Measurements from ENCODE around the gene CACNB2.

DNA sequence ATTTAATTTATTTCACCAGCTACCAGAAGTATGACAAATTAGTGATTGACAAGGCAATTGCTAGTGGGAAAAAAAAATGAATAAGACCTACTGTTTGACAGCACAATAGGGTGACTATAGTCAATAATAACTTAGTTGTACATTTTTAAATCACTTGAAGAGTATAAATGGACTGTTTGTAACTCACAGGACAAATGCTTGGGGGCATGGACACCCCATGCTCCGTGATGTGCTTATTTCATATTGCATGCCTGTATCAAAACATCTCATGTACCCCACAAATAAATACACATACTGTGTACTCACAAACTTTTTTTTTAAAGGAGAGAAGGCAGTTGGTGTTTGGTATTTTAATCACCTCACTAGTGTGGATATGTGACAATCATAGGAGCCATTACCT is 181.1 kb downstream of the CACNB2 start:
- TF ChIP-seq, protein P1, sequence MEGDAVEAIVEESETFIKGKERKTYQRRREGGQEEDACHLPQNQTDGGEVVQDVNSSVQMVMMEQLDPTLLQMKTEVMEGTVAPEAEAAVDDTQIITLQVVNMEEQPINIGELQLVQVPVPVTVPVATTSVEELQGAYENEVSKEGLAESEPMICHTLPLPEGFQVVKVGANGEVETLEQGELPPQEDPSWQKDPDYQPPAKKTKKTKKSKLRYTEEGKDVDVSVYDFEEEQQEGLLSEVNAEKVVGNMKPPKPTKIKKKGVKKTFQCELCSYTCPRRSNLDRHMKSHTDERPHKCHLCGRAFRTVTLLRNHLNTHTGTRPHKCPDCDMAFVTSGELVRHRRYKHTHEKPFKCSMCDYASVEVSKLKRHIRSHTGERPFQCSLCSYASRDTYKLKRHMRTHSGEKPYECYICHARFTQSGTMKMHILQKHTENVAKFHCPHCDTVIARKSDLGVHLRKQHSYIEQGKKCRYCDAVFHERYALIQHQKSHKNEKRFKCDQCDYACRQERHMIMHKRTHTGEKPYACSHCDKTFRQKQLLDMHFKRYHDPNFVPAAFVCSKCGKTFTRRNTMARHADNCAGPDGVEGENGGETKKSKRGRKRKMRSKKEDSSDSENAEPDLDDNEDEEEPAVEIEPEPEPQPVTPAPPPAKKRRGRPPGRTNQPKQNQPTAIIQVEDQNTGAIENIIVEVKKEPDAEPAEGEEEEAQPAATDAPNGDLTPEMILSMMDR (IDR thresholded peaks at IDR 0.05): no peak
- no peak for TF ChIP-seq POLR2A (IDR thresholded peaks at IDR 0.05)
